ENCODE measurements around the gene NTN1. TPM values are rescaled to one million over a fixed set of nuclear protein-coding genes. Genes with fewer than 3 reads are reported as not detected.

The NTN1 gene
- total RNA-seq, 1 donor from 2014 or later: 0.45 TPM

GRCh38 chr17:9229826-9230201 is 208.5 kb downstream of the NTN1 start:
- Histone ChIP-seq H3K4me2 (no peak overlapping the region), H3F3A (ENCODE audit: low read depth) (no peaks in the 10 kb centered on the region), H3K9me3 (ENCODE audit: low read depth) (no peaks in the 10 kb centered on the region), H3K9ac (no peak overlapping the region), H3K79me2 (ENCODE audit: low read depth) (no peaks in the 10 kb centered on the region), H3K4me3 (no peak overlapping the region), H2AFZ (replicated peaks) (no peak overlapping the region), H3K4me1 (peaks cover 10% of the 10 kb centered on the region), H3K27me3 (peaks cover 23% of the 10 kb centered on the region), H3K36me3 (no peaks in the 10 kb centered on the region), H3K27ac (no peak overlapping the region), H4K20me1 (ENCODE audit: low read depth) (peaks cover 10% of the 10 kb centered on the region)
- TF ChIP-seq EZH2 (IDR thresholded peaks at IDR 0.05): no peak
- no peak for TF ChIP-seq EZH2phosphoT487 (IDR thresholded peaks at IDR 0.05)
- no peak for TF ChIP-seq CTCF (IDR thresholded peaks at IDR 0.05)
- no peaks in the 10 kb centered on the region for H3K36me3 Mint-ChIP-seq
- DNase-seq (ENCODE audit: low spot score): no peak
- peaks cover 4% of the 10 kb centered on the region for H3K4me1 Mint-ChIP-seq
- no peak overlapping the region for H3K27ac Mint-ChIP-seq
- H3K4me3 Mint-ChIP-seq: no peak overlapping the region
- H3K27me3 Mint-ChIP-seq (ENCODE audit: insufficient read depth, low read depth): peaks cover 12% of the 10 kb centered on the region
- no peaks in the 10 kb centered on the region for H3K9me3 Mint-ChIP-seq

GRCh38 chr17:9230346-9230745 is 209.0 kb downstream of the NTN1 start:
- DNase-seq (ENCODE audit: low spot score): no peak
- Histone ChIP-seq H3K79me2 (ENCODE audit: low read depth) (no peaks in the 10 kb centered on the region), H3K4me1 (peaks cover 7% of the 10 kb centered on the region), H2AFZ (replicated peaks) (no peak overlapping the region), H3F3A (ENCODE audit: low read depth) (no peaks in the 10 kb centered on the region), H3K27me3 (peaks cover 17% of the 10 kb centered on the region), H3K36me3 (no peaks in the 10 kb centered on the region), H4K20me1 (ENCODE audit: low read depth) (peaks cover 5% of the 10 kb centered on the region), H3K9ac (no peak overlapping the region), H3K9me3 (ENCODE audit: low read depth) (no peaks in the 10 kb centered on the region), H3K4me2 (no peak overlapping the region), H3K4me3 (no peak overlapping the region), H3K27ac (no peak overlapping the region)
- no peak for TF ChIP-seq CTCF (IDR thresholded peaks at IDR 0.05)
- no peak for TF ChIP-seq EZH2 (IDR thresholded peaks at IDR 0.05)
- TF ChIP-seq EZH2phosphoT487 (IDR thresholded peaks at IDR 0.05): no peak
- Mint-ChIP-seq H3K4me1 (peaks cover 6% of the 10 kb centered on the region), H3K36me3 (no peaks in the 10 kb centered on the region), H3K27ac (no peak overlapping the region), H3K4me3 (no peak overlapping the region), H3K27me3 (ENCODE audit: insufficient read depth, low read depth) (peaks cover 12% of the 10 kb centered on the region), H3K9me3 (no peaks in the 10 kb centered on the region)

- Histone ChIP-seq H3K36me3 (no peaks in the 10 kb centered on the region), H3K4me2 (no peak overlapping the region), H3F3A (ENCODE audit: low read depth) (no peaks in the 10 kb centered on the region), H3K79me2 (ENCODE audit: low read depth) (no peaks in the 10 kb centered on the region), H3K27me3 (peaks cover 15% of the 10 kb centered on the region), H3K27ac (no peak overlapping the region), H4K20me1 (ENCODE audit: low read depth) (peaks cover under 1% of the 10 kb centered on the region), H3K9me3 (ENCODE audit: low read depth) (no peaks in the 10 kb centered on the region), H3K9ac (no peak overlapping the region), H2AFZ (replicated peaks) (no peak overlapping the region), H3K4me3 (no peak overlapping the region), H3K4me1 (peaks cover 2% of the 10 kb centered on the region)
- Mint-ChIP-seq H3K4me1 (peaks cover 6% of the 10 kb centered on the region), H3K27ac (no peak overlapping the region), H3K9me3 (no peaks in the 10 kb centered on the region), H3K4me3 (no peak overlapping the region), H3K27me3 (ENCODE audit: insufficient read depth, low read depth) (peaks cover 11% of the 10 kb centered on the region), H3K36me3 (no peaks in the 10 kb centered on the region)
- no peak for TF ChIP-seq EZH2 (IDR thresholded peaks at IDR 0.05)
- DNase-seq (ENCODE audit: low spot score): no peak
These were observed 209.6 kb downstream of the NTN1 start for GRCh38 chr17:9230861-9231260.

- Mint-ChIP-seq H3K27me3 (ENCODE audit: insufficient read depth, low read depth) (peaks cover 13% of the 10 kb centered on the region), H3K9me3 (no peaks in the 10 kb centered on the region), H3K27ac (no peak overlapping the region), H3K4me3 (no peak overlapping the region), H3K36me3 (no peaks in the 10 kb centered on the region), H3K4me1 (peaks cover 6% of the 10 kb centered on the region)
- H3K4me1 ChIP-seq: no peaks in the 10 kb centered on the region
- no peaks in the 10 kb centered on the region for H4K20me1 ChIP-seq (ENCODE audit: low read depth)
- no peak for DNase-seq (ENCODE audit: low spot score)
- no peak overlapping the region for H2AFZ ChIP-seq (replicated peaks)
- H3K9ac ChIP-seq: no peak overlapping the region
- peaks cover 7% of the 10 kb centered on the region for H3K27me3 ChIP-seq
- no peak overlapping the region for H3K4me2 ChIP-seq
- no peaks in the 10 kb centered on the region for H3K79me2 ChIP-seq (ENCODE audit: low read depth)
- no peak for TF ChIP-seq EZH2 (IDR thresholded peaks at IDR 0.05)
- TF ChIP-seq CTCF (IDR thresholded peaks at IDR 0.05): no peak
- TF ChIP-seq EZH2phosphoT487 (IDR thresholded peaks at IDR 0.05): no peak
- H3F3A ChIP-seq (ENCODE audit: low read depth): no peaks in the 10 kb centered on the region
- no peaks in the 10 kb centered on the region for H3K9me3 ChIP-seq (ENCODE audit: low read depth)
- no peaks in the 10 kb centered on the region for H3K36me3 ChIP-seq
- no peak overlapping the region for H3K27ac ChIP-seq
- H3K4me3 ChIP-seq: no peak overlapping the region
These were observed 210.3 kb downstream of the NTN1 start for GRCh38 chr17:9231449-9232154.
